Tibial artery (tissue), 4 donors: ENCODE data around the gene SWSAP1.

ENCODE experiments used
- DNase-seq, 2 donors: peaks; one replicate each; pipeline ENCODE4 v3.0.0-alpha.2; 2019
- H3K27ac ChIP-seq, 2 donors: fragments of 200-600 bp; sonication (generic) in 1 of 2; 1 replicate in 1 of 2; 2 replicates in 1 of 2; pipeline ENCODE4 v1.5.1; 2018 to 2019; ENCODE audit warnings: mild to moderate bottlenecking in 1 of 2
- H3K27me3 ChIP-seq, 2 donors: fragments of 200-600 bp; sonication (generic) in 1 of 2; one replicate each; pipeline versions ENCODE4 v1.5.1 to v1.6.0; 2016 to 2019
- H3K36me3 ChIP-seq, 3 donors: fragments of 200-600 bp; sonication (generic) in 2 of 3; one replicate each; pipeline ENCODE4 v1.5.1; 2016 to 2019; ENCODE audit warnings: mild to moderate bottlenecking in 2 of 3
- H3K4me1 ChIP-seq, 4 donors: fragments of 200-600 bp; sonication (generic) in 2 of 4; 1 replicate in 3 of 4; 2 replicates in 1 of 4; pipeline ENCODE4 v1.5.1; 2016 to 2019
- H3K4me3 ChIP-seq, 2 donors: fragments of 200-600 bp; sonication (generic) in 1 of 2; 1 replicate in 1 of 2; 2 replicates in 1 of 2; pipeline ENCODE4 v1.5.1; 2018 to 2019; ENCODE audit warnings: mild to moderate bottlenecking in 2 of 2
- H3K9me3 ChIP-seq, 3 donors: fragments of 200-600 bp; sonication (generic) in 1 of 3; one replicate each; pipeline ENCODE4 v1.5.1; 2016 to 2019
- CTCF ChIP-seq, 2 experiments: fragments of 200-600 bp in 1 of 2; fragments of 450-650 bp in 1 of 2; IDR thresholded peaks; one replicate each; pipeline ENCODE4 v1.5.1; 2017 to 2019; ENCODE audit warnings: antibody characterized with exemption in 2 of 2, mild to moderate bottlenecking in 1 of 2, moderate library complexity in 1 of 2
- intact Hi-C: fragments of 100-400 bp; cut with DNase I; formaldehyde crosslinking; loops from one replicate; pipeline ENCODE4 v1.15.0; 2023; ENCODE audit warnings: low total_unique reads

Gene SWSAP1

GRCh38 chr19:11364296-11364904 lies 10.1 kb upstream of the SWSAP1 start:
- no peak for DNase-seq
- TF ChIP-seq CTCF (IDR thresholded peaks at IDR 0.05), result no peak
- intact Hi-C loops, result no loop called here

GRCh38 chr19:11364935-11365334 lies 9.5 kb upstream of the SWSAP1 start:
- no peak overlapping the region for H3K4me3 ChIP-seq

More at GRCh38 chr19:11364296-11364904, 10.1 kb upstream of the SWSAP1 start:
- Histone ChIP-seq H3K4me3 (no peak overlapping the region), H3K9me3 (no peaks in the 10 kb centered on the region), H3K27me3 (no peaks in the 10 kb centered on the region), H3K27ac (no peak overlapping the region), H3K36me3 (peaks cover 0 to 79% (median 40%) of the 10 kb centered on the region in 3 donors), H3K4me1 (no peaks in the 10 kb centered on the region)

GRCh38 chr19:11365557-11366117 lies 8.8 kb upstream of the SWSAP1 start:
- Histone ChIP-seq H3K4me3 (no peak overlapping the region), H3K27me3 (no peaks in the 10 kb centered on the region), H3K36me3 (peaks cover 0 to 67% (median 34%) of the 10 kb centered on the region in 3 donors), H3K9me3 (no peaks in the 10 kb centered on the region), H3K4me1 (no peaks in the 10 kb centered on the region), H3K27ac (no peak overlapping the region)
- no peak for DNase-seq
- no peak for TF ChIP-seq CTCF (IDR thresholded peaks at IDR 0.05)
- intact Hi-C loops, result no loop called here

More at GRCh38 chr19:11364935-11365334, 9.5 kb upstream of the SWSAP1 start:
- DNase-seq, result no peak
- intact Hi-C loops, result no loop called here
- H3K27me3 ChIP-seq, result no peaks in the 10 kb centered on the region
- TF ChIP-seq CTCF (IDR thresholded peaks at IDR 0.05), result no peak
- H3K36me3 ChIP-seq, result peaks cover 0 to 74% (median 35%) of the 10 kb centered on the region in 3 donors
- H3K27ac ChIP-seq, result no peak overlapping the region
- H3K4me1 ChIP-seq, result no peaks in the 10 kb centered on the region
- no peaks in the 10 kb centered on the region for H3K9me3 ChIP-seq

GRCh38 chr19:11367528-11367927 lies 6.9 kb upstream of the SWSAP1 start:
- intact Hi-C loops, result no loop called here
- no peak overlapping the region for H3K4me3 ChIP-seq
- H3K9me3 ChIP-seq, result no peaks in the 10 kb centered on the region
- no peak for DNase-seq
- H3K27me3 ChIP-seq, result no peaks in the 10 kb centered on the region
- no peak for TF ChIP-seq CTCF (IDR thresholded peaks at IDR 0.05)
- peaks cover 0 to 48% (median 15%) of the 10 kb centered on the region in 3 donors for H3K36me3 ChIP-seq
- H3K27ac ChIP-seq, result no peak overlapping the region
- H3K4me1 ChIP-seq, result no peaks in the 10 kb centered on the region

GRCh38 chr19:11370744-11371143 lies 3.7 kb upstream of the SWSAP1 start:
- H3K4me1 ChIP-seq, result peaks cover 0 to 13% (median 11%) of the 10 kb centered on the region in 4 donors
- H3K4me3 ChIP-seq, result no peak overlapping the region
- no peaks in the 10 kb centered on the region for H3K9me3 ChIP-seq
- intact Hi-C loops, result loop anchor here (10.0 kb wide), 2 partner anchors 74 to 76 kb away; partner anchors contain the start of gene TSPAN16
- TF ChIP-seq CTCF (IDR thresholded peaks at IDR 0.05), result no peak
- H3K27me3 ChIP-seq, result no peaks in the 10 kb centered on the region
- no peak for DNase-seq
- no peak overlapping the region for H3K27ac ChIP-seq
- H3K36me3 ChIP-seq, result peaks cover 0 to 16% (median 0%) of the 10 kb centered on the region in 3 donors
